ENCODE results near the gene NRXN2. TPM values are rescaled to one million over a fixed set of nuclear protein-coding genes. Genes with fewer than 3 reads are reported as not detected.
"Not testable (repeated sequence)": the region's sequence is repeated elsewhere in the genome, so short reads cannot be mapped to it uniquely, and the experiment has no call there.

Gene NRXN2
- polyA plus RNA-seq, 3 donors: 0.07 TPM; not detected in 2

GRCh38 chr11:64705501-64705900, 17.5 kb downstream of the NRXN2 start:
- Histone ChIP-seq H3K9ac (ENCODE audit: insufficient read depth, low read length, poor library complexity, severe bottlenecking) (no peak overlapping the region), H3K9me3 (replicated peaks in 1 of 2; ENCODE audit: control insufficient read depth in 1 of 2, insufficient read depth in 1 of 2, low read length in 2 of 2) (no peaks in the 10 kb centered on the region), H3K36me3 (replicated peaks in 1 of 2; ENCODE audit: control insufficient read depth in 1 of 2, insufficient read depth in 2 of 2, low read length in 2 of 2) (no peaks in the 10 kb centered on the region), H3K27me3 (ENCODE audit: control insufficient read depth in 2 of 2, insufficient read depth in 2 of 2, low read length in 2 of 2) (peaks cover 6 to 10% of the 10 kb centered on the region in 2 donors), H3K4me2 (replicated peaks; ENCODE audit: extremely low read depth, low read length, poor library complexity, severe bottlenecking) (no peak overlapping the region), H2AFZ (ENCODE audit: insufficient read depth, low read depth, low read length, poor library complexity, severe bottlenecking) (no peak overlapping the region), H3K27ac (ENCODE audit: low read depth in 1 of 2, low read length in 2 of 2) (no peak overlapping the region), H3K79me2 (ENCODE audit: insufficient read depth, low read length) (no peaks in the 10 kb centered on the region), H4K20me1 (ENCODE audit: insufficient read depth, low read length) (no peaks in the 10 kb centered on the region), H3K4me1 (ENCODE audit: control insufficient read depth in 1 of 2, insufficient read depth in 2 of 2, low read length in 2 of 2) (no peaks in the 10 kb centered on the region), H3K4me3 (replicated peaks in 1 of 3; ENCODE audit: low read depth in 2 of 3, low read length in 3 of 3) (no peak overlapping the region)
- 51% methylated on average over 2 of the region's 2 CpGs for WGBS (ENCODE audit: insufficient coverage)
- intact Hi-C loops (cut with micrococcal nuclease): no loop called here
- Mint-ChIP-seq H3K9me3 (peaks cover 0 to 2% (median 0%) of the 10 kb centered on the region in 7 donors), H3K4me3 (no peak overlapping the region), H3K4me1 (peaks cover 4% of the 10 kb centered on the region), H3K27me3 (ENCODE audit: low read depth in 3 of 3) (peaks cover 15 to 26% (median 23%) of the 10 kb centered on the region in 3 donors), H3K36me3 (no peaks in the 10 kb centered on the region), H3K27ac (no peak overlapping the region)
- DNase-seq: no peak
- TF ChIP-seq, protein P1, sequence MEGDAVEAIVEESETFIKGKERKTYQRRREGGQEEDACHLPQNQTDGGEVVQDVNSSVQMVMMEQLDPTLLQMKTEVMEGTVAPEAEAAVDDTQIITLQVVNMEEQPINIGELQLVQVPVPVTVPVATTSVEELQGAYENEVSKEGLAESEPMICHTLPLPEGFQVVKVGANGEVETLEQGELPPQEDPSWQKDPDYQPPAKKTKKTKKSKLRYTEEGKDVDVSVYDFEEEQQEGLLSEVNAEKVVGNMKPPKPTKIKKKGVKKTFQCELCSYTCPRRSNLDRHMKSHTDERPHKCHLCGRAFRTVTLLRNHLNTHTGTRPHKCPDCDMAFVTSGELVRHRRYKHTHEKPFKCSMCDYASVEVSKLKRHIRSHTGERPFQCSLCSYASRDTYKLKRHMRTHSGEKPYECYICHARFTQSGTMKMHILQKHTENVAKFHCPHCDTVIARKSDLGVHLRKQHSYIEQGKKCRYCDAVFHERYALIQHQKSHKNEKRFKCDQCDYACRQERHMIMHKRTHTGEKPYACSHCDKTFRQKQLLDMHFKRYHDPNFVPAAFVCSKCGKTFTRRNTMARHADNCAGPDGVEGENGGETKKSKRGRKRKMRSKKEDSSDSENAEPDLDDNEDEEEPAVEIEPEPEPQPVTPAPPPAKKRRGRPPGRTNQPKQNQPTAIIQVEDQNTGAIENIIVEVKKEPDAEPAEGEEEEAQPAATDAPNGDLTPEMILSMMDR (IDR thresholded peaks at IDR 0.05): no peak

GRCh38 chr11:64703048-64703447, 19.9 kb downstream of the NRXN2 start:
- intact Hi-C loops (cut with micrococcal nuclease): no loop called here
- Histone ChIP-seq H3K79me2 (ENCODE audit: insufficient read depth, low read length) (no peaks in the 10 kb centered on the region), H3K4me1 (ENCODE audit: control insufficient read depth in 1 of 2, insufficient read depth in 2 of 2, low read length in 2 of 2) (no peaks in the 10 kb centered on the region), H3K27ac (ENCODE audit: low read depth in 1 of 2, low read length in 2 of 2) (no peak overlapping the region), H3K4me2 (replicated peaks; ENCODE audit: extremely low read depth, low read length, poor library complexity, severe bottlenecking) (no peak overlapping the region), H3K36me3 (replicated peaks in 1 of 2; ENCODE audit: control insufficient read depth in 1 of 2, insufficient read depth in 2 of 2, low read length in 2 of 2) (no peaks in the 10 kb centered on the region), H2AFZ (ENCODE audit: insufficient read depth, low read depth, low read length, poor library complexity, severe bottlenecking) (no peak overlapping the region), H3K27me3 (ENCODE audit: control insufficient read depth in 2 of 2, insufficient read depth in 2 of 2, low read length in 2 of 2) (peaks cover 0 to under 1% of the 10 kb centered on the region in 2 donors), H3K9me3 (replicated peaks in 1 of 2; ENCODE audit: control insufficient read depth in 1 of 2, insufficient read depth in 1 of 2, low read length in 2 of 2) (no peaks in the 10 kb centered on the region), H4K20me1 (ENCODE audit: insufficient read depth, low read length) (no peaks in the 10 kb centered on the region), H3K4me3 (replicated peaks in 1 of 3; ENCODE audit: low read depth in 2 of 3, low read length in 3 of 3) (no peak overlapping the region), H3K9ac (ENCODE audit: insufficient read depth, low read length, poor library complexity, severe bottlenecking) (no peak overlapping the region)
- DNase-seq: no peak
- TF ChIP-seq, protein P1 (IDR thresholded peaks at IDR 0.05): no peak
- WGBS (ENCODE audit: insufficient coverage): 100% methylated on average over 2 of the region's 2 CpGs
- Mint-ChIP-seq H3K9me3 (peaks cover 0 to 2% (median 0%) of the 10 kb centered on the region in 7 donors), H3K4me3 (no peak overlapping the region), H3K27ac (no peak overlapping the region), H3K4me1 (no peaks in the 10 kb centered on the region), H3K27me3 (ENCODE audit: low read depth in 3 of 3) (peaks cover 6 to 17% (median 14%) of the 10 kb centered on the region in 3 donors), H3K36me3 (no peaks in the 10 kb centered on the region)

GRCh38 chr11:64701956-64702355, 21.0 kb downstream of the NRXN2 start:
- H3K9me3 Mint-ChIP-seq; H3K4me2 ChIP-seq (replicated peaks; ENCODE audit: extremely low read depth, low read length, poor library complexity, severe bottlenecking); H3K9ac ChIP-seq (ENCODE audit: insufficient read depth, low read length, poor library complexity, severe bottlenecking); H3K36me3 ChIP-seq (replicated peaks in 1 of 2; ENCODE audit: control insufficient read depth in 1 of 2, insufficient read depth in 2 of 2, low read length in 2 of 2); H3K4me1 Mint-ChIP-seq; DNase-seq; H3K36me3 Mint-ChIP-seq; H3K27ac Mint-ChIP-seq; H3K27me3 ChIP-seq (ENCODE audit: control insufficient read depth in 2 of 2, insufficient read depth in 2 of 2, low read length in 2 of 2); H4K20me1 ChIP-seq (ENCODE audit: insufficient read depth, low read length); H3K79me2 ChIP-seq (ENCODE audit: insufficient read depth, low read length); H3K9me3 ChIP-seq (replicated peaks in 1 of 2; ENCODE audit: control insufficient read depth in 1 of 2, insufficient read depth in 1 of 2, low read length in 2 of 2); H3K4me3 ChIP-seq (replicated peaks in 1 of 3; ENCODE audit: low read depth in 2 of 3, low read length in 3 of 3); intact Hi-C loops (cut with micrococcal nuclease); H3K4me1 ChIP-seq (ENCODE audit: control insufficient read depth in 1 of 2, insufficient read depth in 2 of 2, low read length in 2 of 2); H2AFZ ChIP-seq (ENCODE audit: insufficient read depth, low read depth, low read length, poor library complexity, severe bottlenecking); H3K4me3 Mint-ChIP-seq; H3K27ac ChIP-seq (ENCODE audit: low read depth in 1 of 2, low read length in 2 of 2): not testable (repeated sequence)
- WGBS (ENCODE audit: insufficient coverage): 96% methylated on average over 5 of the region's 29 CpGs
- peaks cover 5 to 18% (median 15%) of the 10 kb centered on the region in 3 donors for H3K27me3 Mint-ChIP-seq (ENCODE audit: low read depth in 3 of 3)
